ENCODE measurements around the gene ICOS.

The ICOS gene

GRCh38 chr2:203988500-203989260, 52.1 kb downstream of the ICOS start:
- no peak for DNase-seq (ENCODE audit: insufficient read length, low spot score)
- FAIRE-seq, result no peak
- TF ChIP-seq, protein P1, sequence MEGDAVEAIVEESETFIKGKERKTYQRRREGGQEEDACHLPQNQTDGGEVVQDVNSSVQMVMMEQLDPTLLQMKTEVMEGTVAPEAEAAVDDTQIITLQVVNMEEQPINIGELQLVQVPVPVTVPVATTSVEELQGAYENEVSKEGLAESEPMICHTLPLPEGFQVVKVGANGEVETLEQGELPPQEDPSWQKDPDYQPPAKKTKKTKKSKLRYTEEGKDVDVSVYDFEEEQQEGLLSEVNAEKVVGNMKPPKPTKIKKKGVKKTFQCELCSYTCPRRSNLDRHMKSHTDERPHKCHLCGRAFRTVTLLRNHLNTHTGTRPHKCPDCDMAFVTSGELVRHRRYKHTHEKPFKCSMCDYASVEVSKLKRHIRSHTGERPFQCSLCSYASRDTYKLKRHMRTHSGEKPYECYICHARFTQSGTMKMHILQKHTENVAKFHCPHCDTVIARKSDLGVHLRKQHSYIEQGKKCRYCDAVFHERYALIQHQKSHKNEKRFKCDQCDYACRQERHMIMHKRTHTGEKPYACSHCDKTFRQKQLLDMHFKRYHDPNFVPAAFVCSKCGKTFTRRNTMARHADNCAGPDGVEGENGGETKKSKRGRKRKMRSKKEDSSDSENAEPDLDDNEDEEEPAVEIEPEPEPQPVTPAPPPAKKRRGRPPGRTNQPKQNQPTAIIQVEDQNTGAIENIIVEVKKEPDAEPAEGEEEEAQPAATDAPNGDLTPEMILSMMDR (IDR thresholded peaks at IDR 0.05; ENCODE audit: insufficient read depth, missing control alignments), result no peak

GRCh38 chr2:203989521-203989920, 53.0 kb downstream of the ICOS start:
- TF ChIP-seq, protein P1 (IDR thresholded peaks at IDR 0.05; ENCODE audit: insufficient read depth, missing control alignments), result no peak
- no peak for FAIRE-seq
- DNase-seq (ENCODE audit: insufficient read length, low spot score), result no peak

DNA sequence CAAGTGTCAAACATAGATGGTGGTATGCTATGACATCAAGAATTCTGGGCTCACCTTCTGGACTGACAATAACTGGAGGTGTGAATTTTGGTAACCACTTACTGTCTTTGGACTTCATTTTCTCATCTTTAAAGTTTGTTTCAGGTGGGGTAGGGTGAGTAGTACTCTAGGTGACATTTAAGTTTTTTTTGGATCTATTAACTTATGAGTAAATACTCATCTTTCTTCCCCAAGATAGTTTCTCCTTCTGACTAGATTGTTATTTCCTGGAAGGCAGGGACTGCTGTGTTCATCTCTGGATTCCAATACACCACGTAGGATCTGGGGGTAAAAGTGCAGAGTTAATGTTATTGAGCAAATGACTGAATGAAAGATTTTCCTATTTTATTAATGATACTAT, 55.9 kb downstream of the ICOS start:
- TF ChIP-seq, protein P1 (IDR thresholded peaks at IDR 0.05; ENCODE audit: insufficient read depth, missing control alignments), result no peak
- FAIRE-seq (no peak), DNase-seq (ENCODE audit: insufficient read length, low spot score) (no peak)

- TF ChIP-seq, protein P1 (IDR thresholded peaks at IDR 0.05; ENCODE audit: insufficient read depth, missing control alignments), result no peak
- no peak for FAIRE-seq
Measured at GRCh38 chr2:203993011-203993410, 56.4 kb downstream of the ICOS start.

GRCh38 chr2:203993560-203993959, 57.0 kb downstream of the ICOS start:
- FAIRE-seq (no peak), DNase-seq (ENCODE audit: insufficient read length, low spot score) (no peak)
- TF ChIP-seq, protein P1 (IDR thresholded peaks at IDR 0.05; ENCODE audit: insufficient read depth, missing control alignments), result no peak

More at GRCh38 chr2:203993011-203993410, 56.4 kb downstream of the ICOS start:
- no peak for DNase-seq (ENCODE audit: insufficient read length, low spot score)

GRCh38 chr2:203994735-203995134, 58.2 kb downstream of the ICOS start:
- TF ChIP-seq, protein P1 (IDR thresholded peaks at IDR 0.05; ENCODE audit: insufficient read depth, missing control alignments), result no peak
- DNase-seq (ENCODE audit: insufficient read length, low spot score) (no peak), FAIRE-seq (no peak)

DNA sequence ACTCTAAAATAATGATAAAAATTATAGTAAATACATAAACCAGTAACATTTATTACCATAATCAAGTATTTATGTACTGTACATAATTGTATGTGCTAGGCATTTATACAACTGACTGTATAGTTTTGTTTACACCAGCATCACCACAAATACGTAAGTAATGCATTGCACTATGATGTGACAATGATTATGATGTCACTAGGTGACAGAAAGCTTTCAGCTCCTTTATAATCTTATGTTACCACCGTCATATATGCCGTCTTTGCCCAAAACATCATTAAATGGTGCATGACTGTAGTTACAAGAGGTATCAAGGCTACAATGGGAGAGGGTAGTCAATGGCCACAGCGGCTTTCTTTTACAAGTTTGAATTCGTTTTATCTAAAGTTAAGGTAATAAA, 60.1 kb downstream of the ICOS start:
- no peak for FAIRE-seq
- DNase-seq (ENCODE audit: insufficient read length, low spot score), result no peak
- TF ChIP-seq, protein P1 (IDR thresholded peaks at IDR 0.05; ENCODE audit: insufficient read depth, missing control alignments), result no peak
